SK-N-SH treated with all-trans-retinoic acid at 6 μM for 48 hours (cell line): ENCODE measurements around the gene PSMC3.

Experiments
- ARNTL ChIP-seq: fragments of 450-650 bp; formaldehyde crosslinking; IDR thresholded peaks from 2 replicates; pipeline ENCODE4 v1.5.0; 2020; ENCODE audit warnings: low read depth, mild to moderate bottlenecking, moderate library complexity, borderline replicate concordance
- CSDC2 ChIP-seq: fragments of 250-450 bp; sonication (Bioruptor Pico); IDR thresholded peaks from 2 replicates; pipeline ENCODE4 v1.5.0; 2020; ENCODE audit warnings: mild to moderate bottlenecking, moderate library complexity
- PPARA ChIP-seq: fragments of 250-450 bp; sonication (Bioruptor Pico); IDR thresholded peaks from 2 replicates; pipeline ENCODE4 v1.5.0; 2020; ENCODE audit warnings: mild to moderate bottlenecking, borderline replicate concordance
- TOX ChIP-seq: fragments of 250-450 bp; sonication (Bioruptor Pico); IDR thresholded peaks from 2 replicates; pipeline ENCODE4 v1.8.0; 2021; ENCODE audit warnings: mild to moderate bottlenecking, moderate library complexity, borderline replicate concordance
- ZFP3 ChIP-seq: fragments of 250-450 bp; sonication (Bioruptor Pico); IDR thresholded peaks from 2 replicates; pipeline ENCODE4 v1.5.0; 2020; ENCODE audit warnings: mild to moderate bottlenecking, moderate library complexity
- ZFP30 ChIP-seq: fragments of 450-650 bp; formaldehyde crosslinking; IDR thresholded peaks from 2 replicates; pipeline ENCODE4 v1.5.0; 2022; ENCODE audit warnings: mild to moderate bottlenecking, moderate library complexity
- ZNF565 ChIP-seq: fragments of 450-650 bp; formaldehyde crosslinking; conservative IDR thresholded peaks from 2 replicates; pipeline ENCODE4 v1.5.0; 2020; ENCODE audit warnings: low read depth, mild to moderate bottlenecking, moderate library complexity
- ZNF70 ChIP-seq: fragments of 450-650 bp; formaldehyde crosslinking; IDR thresholded peaks from 2 replicates; pipeline ENCODE4 v1.5.0; 2020; ENCODE audit warnings: mild to moderate bottlenecking, moderate library complexity
- TF ChIP-seq, protein P1 (sequence below): fragments of 250-450 bp; sonication (Bioruptor Pico); IDR thresholded peaks from 2 replicates; pipeline ENCODE4 v1.8.0; 2020; ENCODE audit warnings: mild to moderate bottlenecking, moderate library complexity, borderline replicate concordance
- TF ChIP-seq, protein P2 (sequence below): fragments of 250-450 bp; sonication (Bioruptor Pico); IDR thresholded peaks from 2 replicates; pipeline ENCODE4 v1.8.0; 2021; ENCODE audit warnings: low read depth, mild to moderate bottlenecking, moderate library complexity, borderline replicate concordance

DNA sequence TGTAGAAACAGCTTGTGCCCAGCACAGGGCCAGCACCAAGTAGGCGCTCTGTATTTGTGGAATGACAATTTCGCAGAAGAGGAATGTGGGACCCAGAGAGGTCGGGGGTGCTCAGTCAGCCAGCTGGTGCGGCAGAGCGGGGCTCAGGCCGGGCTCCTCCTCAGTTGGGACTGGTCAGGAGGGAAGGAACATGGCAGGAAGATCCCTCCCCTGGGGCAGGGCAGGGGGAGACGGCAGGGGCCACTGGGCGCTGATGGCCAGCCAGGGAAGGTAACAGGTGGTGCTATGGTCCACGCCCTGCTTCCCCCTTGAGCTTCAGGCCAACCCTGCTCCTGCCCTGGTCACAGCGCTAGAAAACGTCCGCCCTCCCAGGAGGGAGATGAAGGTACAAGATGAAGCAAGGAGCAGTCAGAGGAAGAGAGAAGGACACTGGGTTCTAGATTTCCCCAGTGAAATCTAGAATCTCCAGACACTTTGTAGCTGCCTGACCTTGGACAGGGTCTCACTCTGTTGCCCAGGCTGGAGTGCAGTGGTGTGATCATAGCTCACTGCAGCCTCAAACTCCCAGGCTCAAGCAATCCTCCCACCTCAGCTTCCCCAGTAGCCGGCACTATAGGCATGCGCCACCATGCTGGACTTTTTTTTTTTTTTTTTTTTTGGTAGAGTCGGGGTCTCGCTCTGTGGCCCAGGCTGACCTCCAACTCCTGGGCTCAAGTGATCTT is 34.4 kb downstream of the PSMC3 start:
- TF ChIP-seq ZFP3 (CRISPR knock-in tag) = no peak
- TF ChIP-seq ZNF70 (CRISPR knock-in tag) = no peak
- no peak for TF ChIP-seq ARNTL (CRISPR knock-in tag)
- TF ChIP-seq CSDC2 (CRISPR knock-in tag) = no peak
- no peak for TF ChIP-seq PPARA (CRISPR knock-in tag)
- TF ChIP-seq, protein P1, sequence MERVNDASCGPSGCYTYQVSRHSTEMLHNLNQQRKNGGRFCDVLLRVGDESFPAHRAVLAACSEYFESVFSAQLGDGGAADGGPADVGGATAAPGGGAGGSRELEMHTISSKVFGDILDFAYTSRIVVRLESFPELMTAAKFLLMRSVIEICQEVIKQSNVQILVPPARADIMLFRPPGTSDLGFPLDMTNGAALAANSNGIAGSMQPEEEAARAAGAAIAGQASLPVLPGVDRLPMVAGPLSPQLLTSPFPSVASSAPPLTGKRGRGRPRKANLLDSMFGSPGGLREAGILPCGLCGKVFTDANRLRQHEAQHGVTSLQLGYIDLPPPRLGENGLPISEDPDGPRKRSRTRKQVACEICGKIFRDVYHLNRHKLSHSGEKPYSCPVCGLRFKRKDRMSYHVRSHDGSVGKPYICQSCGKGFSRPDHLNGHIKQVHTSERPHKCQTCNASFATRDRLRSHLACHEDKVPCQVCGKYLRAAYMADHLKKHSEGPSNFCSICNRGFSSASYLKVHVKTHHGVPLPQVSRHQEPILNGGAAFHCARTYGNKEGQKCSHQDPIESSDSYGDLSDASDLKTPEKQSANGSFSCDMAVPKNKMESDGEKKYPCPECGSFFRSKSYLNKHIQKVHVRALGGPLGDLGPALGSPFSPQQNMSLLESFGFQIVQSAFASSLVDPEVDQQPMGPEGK (CRISPR knock-in tag) = no peak
- TF ChIP-seq ZNF565 (CRISPR knock-in tag) = no peak
- TF ChIP-seq ZFP30 = no peak
- TF ChIP-seq, protein P2, sequence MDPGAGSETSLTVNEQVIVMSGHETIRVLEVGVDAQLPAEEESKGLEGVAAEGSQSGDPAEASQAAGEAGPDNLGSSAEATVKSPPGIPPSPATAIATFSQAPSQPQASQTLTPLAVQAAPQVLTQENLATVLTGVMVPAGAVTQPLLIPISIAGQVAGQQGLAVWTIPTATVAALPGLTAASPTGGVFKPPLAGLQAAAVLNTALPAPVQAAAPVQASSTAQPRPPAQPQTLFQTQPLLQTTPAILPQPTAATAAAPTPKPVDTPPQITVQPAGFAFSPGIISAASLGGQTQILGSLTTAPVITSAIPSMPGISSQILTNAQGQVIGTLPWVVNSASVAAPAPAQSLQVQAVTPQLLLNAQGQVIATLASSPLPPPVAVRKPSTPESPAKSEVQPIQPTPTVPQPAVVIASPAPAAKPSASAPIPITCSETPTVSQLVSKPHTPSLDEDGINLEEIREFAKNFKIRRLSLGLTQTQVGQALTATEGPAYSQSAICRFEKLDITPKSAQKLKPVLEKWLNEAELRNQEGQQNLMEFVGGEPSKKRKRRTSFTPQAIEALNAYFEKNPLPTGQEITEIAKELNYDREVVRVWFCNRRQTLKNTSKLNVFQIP = no peak
- no peak for TF ChIP-seq TOX
